ENCODE results near the gene HOXA5.

DNA sequence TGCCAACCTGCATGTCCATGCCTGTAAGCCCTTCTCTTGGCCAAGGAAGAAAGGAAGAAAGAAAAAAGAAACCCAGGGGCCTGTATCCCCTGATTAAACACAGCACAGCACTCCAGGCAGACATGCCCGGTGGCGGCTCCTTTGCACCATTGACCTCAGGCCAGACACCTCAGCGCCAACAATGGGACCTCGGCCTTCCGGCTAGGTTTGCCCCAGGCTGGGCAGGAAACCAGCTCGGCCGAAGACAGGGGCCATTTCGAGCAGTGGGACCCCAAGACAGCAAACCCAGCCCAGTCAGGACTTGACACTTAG lies 27.8 kb upstream of the HOXA5 start:
- no peak for TF ChIP-seq MYC (IDR thresholded peaks at IDR 0.05; ENCODE audit: insufficient read depth, insufficient read length, insufficient replicate concordance, low read length, severe bottlenecking)
- TF ChIP-seq EP300 (IDR thresholded peaks at IDR 0.05; ENCODE audit: borderline replicate concordance in 1 of 2, control insufficient read depth in 1 of 2, low read depth in 2 of 2, low read length in 2 of 2) = no peak
